IPS-11a (cell line): ENCODE results near the gene CGB2.
"Not testable (repeated sequence)": the region's sequence is repeated elsewhere in the genome, so short reads cannot be mapped to it uniquely, and the experiment has no call there.

Experiments used
- H3K4me3 ChIP-seq: one replicate; pipeline ENCODE4 v1.5.1; 2013; ENCODE audit warnings: low read depth, low read length, control low read depth

The CGB2 gene

DNA sequence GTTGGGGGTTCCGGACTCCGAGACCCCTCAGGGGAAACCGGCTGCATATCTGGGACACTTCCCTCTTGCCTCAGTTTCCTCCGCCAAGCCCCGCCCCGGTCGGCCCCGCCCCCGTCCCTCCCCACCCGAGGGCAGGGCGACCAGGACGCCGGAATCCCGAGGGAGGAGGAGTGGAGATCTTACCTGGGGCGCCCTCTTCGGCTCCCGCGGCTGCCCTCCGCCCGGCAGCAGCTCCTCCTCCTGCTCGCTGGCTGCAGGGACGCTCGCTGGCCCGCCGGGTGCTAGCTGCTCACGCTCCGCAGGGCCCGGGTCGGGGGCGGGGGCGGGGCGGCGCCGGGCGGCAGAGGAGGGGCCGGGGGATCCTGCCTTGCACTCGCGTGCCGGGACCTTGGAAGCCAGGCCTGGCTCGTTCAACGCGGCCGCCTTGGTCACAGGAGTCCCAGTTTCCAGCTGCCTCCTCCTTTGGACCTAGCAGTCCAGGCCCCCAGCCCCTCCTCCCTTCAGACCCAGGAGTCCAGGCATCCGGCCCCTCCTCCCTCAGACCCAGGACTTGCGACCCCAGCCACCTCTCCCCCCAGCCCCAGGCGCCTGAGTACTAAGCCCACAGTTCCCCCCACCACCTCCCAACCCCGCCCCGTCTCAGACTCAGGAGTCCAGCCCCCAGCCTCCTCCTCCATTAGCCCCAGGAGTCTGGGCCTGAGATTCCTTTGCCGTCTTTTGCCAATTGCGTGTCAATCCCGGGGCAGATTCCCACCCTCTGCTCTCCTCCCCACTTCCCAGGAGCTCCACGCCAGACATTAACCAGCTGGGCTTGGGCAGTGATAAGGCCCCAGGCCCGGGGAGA is 33.3 kb downstream of the CGB2 start, which contains the start of gene NTF4:
Gene NTF4 (minus strand): TSS at position 51 of the 844 bp plus-strand sequence. CDS start 2,821 bp downstream, outside the sequence.
- H3K4me3 ChIP-seq = peak within 1 kb of the TSS; percentile 24

- no peak overlapping the region for H3K4me3 ChIP-seq
Measured at GRCh38 chr19:49065905-49066512, 34.3 kb downstream of the CGB2 start.

DNA sequence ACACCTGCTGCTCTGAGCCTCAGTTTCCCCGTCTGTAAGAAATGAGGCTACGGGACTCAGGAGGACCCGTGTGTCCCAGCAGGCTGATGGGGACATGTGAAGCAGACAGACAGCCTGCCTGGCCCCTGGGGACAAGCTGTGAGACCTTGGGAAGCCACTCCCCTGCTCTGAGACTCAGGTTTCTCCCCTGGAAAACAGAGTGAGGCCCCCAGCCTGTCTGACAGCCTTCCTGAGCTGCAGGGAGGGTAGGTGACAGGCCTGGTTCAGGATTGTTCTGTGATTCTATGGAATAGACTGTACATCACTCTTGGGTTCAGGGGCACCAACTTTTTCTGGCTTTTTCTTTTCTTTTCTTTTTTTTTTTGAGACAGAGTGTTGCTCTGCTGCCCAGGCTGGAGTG is 35.9 kb downstream of the CGB2 start:
- no peak overlapping the region for H3K4me3 ChIP-seq

- no peak overlapping the region for H3K4me3 ChIP-seq
Measured at GRCh38 chr19:49069026-49069425, 37.3 kb downstream of the CGB2 start.

DNA sequence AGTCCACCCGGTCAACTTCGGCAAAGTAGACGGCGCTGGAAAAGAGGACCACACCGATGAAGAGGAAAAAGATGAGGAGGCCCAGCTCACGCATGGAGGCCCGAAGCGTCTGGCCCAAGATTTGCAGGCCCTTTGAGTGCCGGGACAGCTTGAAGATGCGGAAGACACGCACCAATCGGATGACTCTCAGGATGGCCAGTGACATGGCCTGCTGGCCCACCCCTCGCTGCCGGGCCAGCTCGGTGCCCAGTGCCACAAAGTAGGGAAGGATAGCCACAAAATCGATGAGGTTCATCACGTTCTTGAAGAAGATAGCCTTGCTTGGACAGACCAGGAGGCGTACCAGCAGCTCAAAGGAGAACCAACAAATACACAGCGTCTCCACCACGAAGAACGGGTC is 38.7 kb downstream of the CGB2 start:
- no peak overlapping the region for H3K4me3 ChIP-seq

GRCh38 chr19:49071860-49072547 is 40.3 kb downstream of the CGB2 start:
- no peak overlapping the region for H3K4me3 ChIP-seq

DNA sequence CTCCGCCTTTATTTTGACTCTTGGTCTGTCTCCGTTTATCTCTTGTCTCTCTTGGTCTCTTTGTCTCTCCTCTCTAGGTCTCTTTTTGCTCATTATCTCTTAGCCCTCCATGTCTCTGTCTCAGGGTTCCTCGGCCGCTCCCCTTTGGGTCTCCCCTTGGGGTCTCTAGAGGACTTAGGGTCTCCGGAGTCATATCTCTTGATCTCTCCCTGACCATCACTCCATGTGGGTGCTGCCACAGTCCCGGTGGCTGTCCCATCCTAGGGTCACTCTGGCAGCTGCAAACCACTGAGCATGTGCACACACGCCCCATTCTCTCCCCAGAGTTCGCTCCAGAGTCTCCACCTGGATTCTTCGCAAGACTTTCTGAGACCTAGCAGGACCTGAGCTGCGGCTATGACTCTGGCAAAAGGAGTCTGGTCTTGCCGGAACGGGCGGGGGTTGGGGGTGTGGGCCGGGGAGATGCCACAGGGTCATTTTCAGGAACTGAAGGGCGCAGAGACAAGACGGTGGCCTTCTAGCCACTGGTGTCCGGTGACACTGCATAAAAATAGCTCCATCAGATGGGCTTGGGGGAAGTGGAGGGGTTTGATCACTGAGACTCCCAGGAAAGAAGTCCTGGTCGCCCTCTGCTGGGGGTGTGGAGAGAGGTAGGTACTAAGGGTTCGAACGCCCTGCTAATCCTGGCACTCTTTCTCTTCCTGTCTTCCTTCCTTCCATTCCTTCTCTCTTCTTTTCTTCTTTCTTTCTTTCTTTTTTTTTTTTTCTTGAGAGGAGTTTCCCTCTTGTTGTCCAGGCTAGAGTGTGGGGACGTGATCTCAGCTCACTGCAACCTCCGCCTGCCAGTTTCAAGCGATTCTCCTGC is 42.1 kb downstream of the CGB2 start:
- no peak overlapping the region for H3K4me3 ChIP-seq

GRCh38 chr19:49074869-49075268 is 43.2 kb downstream of the CGB2 start:
- not testable (repeated sequence) for H3K4me3 ChIP-seq

GRCh38 chr19:49080392-49080791 is 48.7 kb downstream of the CGB2 start:
- no peak overlapping the region for H3K4me3 ChIP-seq

GRCh38 chr19:49081273-49081672 is 49.6 kb downstream of the CGB2 start:
- H3K4me3 ChIP-seq = no peak overlapping the region
